GM12892 (cell line): ENCODE results near the gene SOBP.

ENCODE experiments used
- DNase-seq: peaks from one replicate; pipeline ENCODE4 v3.0.0; 2011; ENCODE audit not compliant: insufficient read length
- FAIRE-seq: peaks from 2 replicates; lab custom pipeline; 2011; peaks lifted over from hg19 to GRCh38; lab: Jason Lieb, UNC
- POLR2A ChIP-seq: IDR thresholded peaks from 2 replicates; pipeline ENCODE4 v1.6.1; 2011; ENCODE audit warnings: low read depth, low read length, control low read depth
- POLR2AphosphoS5 ChIP-seq: IDR thresholded peaks from 2 replicates; pipeline ENCODE4 v1.6.1; 2011; ENCODE audit warnings: low read depth, low read length, control low read depth
- TAF1 ChIP-seq: IDR thresholded peaks from 2 replicates; pipeline ENCODE4 v1.6.1; 2011; ENCODE audit warnings: low read depth, mild to moderate bottlenecking, control low read depth, low read length, borderline replicate concordance

SOBP gene

DNA sequence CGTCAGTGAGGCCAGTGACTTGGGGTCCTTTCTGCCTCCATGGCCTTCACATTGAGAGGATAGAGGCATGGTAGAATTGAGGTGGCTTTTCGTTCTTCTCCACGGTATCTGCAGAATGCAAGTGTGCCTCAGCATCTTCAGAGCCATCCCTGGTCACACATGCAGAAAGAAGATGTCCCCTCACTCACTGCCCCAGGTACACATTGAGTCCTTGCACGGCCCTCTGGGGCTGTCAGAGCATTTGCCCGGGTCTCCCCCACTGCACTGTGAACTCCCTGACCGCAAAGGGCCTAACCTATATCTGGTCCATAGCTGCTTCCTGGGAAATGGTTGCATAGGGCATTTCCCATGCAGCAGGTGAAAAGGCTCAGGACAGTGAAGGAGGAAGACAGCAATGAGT lies 218.5 kb downstream of the SOBP start:
- FAIRE-seq (no peak), DNase-seq (no peak)
- no peak for TF ChIP-seq POLR2AphosphoS5
- TF ChIP-seq TAF1, result no peak
- no peak for TF ChIP-seq POLR2A

DNA sequence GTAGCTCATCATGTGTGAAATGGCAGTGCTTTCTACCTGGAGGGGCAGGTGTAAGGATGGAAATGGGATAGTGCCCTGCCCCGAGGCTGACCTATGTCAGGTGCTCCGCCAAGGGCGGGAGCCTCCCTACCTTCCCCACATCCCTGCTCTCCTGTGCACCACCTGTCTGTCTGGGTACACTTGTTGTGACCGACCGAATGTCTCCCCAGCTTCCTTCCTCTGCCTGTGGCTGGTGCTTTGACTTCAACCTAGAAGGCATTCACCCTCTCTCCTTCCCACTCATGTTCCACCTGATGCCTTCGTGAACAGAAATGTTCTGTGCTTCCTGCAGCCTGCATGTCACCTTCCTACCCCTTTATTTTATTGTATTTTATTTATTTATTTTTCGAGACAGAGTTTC lies 219.4 kb downstream of the SOBP start:
- TF ChIP-seq POLR2AphosphoS5 (no peak), TAF1 (no peak), POLR2A (no peak)
- no peak for FAIRE-seq
- no peak for DNase-seq
